Smooth muscle cell (in vitro differentiated cells): ENCODE data around the gene MOSPD2. TPM values are rescaled to one million over a fixed set of nuclear protein-coding genes. Genes with fewer than 3 reads are reported as not detected.

Experiments used
- DNase-seq: peaks from one replicate; lab custom pipeline; 2025; ENCODE audit not compliant: unreplicated experiment; lab: John Stamatoyannopoulos, UW
- H2AFZ ChIP-seq: fragments of 200-600 bp; sonication (generic); 2 replicates; pipeline ENCODE4 v1.6.0; 2016; ENCODE audit warnings: antibody characterized with exemption, low read depth, mild to moderate bottlenecking
- H3F3A ChIP-seq: fragments of 200-600 bp; sonication (generic); 2 replicates; pipeline ENCODE4 v1.6.0; 2017; ENCODE audit warnings: antibody characterized with exemption, low read depth
- H3K27ac ChIP-seq: fragments of 200-600 bp; sonication (generic); 2 replicates; pipeline ENCODE4 v1.5.1; 2016; ENCODE audit warnings: low read depth, mild to moderate bottlenecking
- H3K27me3 ChIP-seq: fragments of 200-600 bp; sonication (generic); 2 replicates; pipeline ENCODE4 v1.6.1; 2016; ENCODE audit warnings: low read depth, mild to moderate bottlenecking
- H3K36me3 ChIP-seq: fragments of 200-600 bp; sonication (generic); 2 replicates; pipeline ENCODE4 v1.5.1; 2016; ENCODE audit warnings: low read depth
- H3K4me1 ChIP-seq: fragments of 200-600 bp; sonication (generic); 2 replicates; pipeline ENCODE4 v1.5.1; 2016; ENCODE audit warnings: low read depth
- H3K4me2 ChIP-seq: fragments of 200-600 bp; sonication (generic); 2 replicates; pipeline ENCODE4 v1.6.0; 2016; ENCODE audit warnings: mild to moderate bottlenecking
- H3K4me3 ChIP-seq: fragments of 200-600 bp; sonication (generic); 2 replicates; pipeline ENCODE4 v1.5.1; 2016; ENCODE audit warnings: mild to moderate bottlenecking
- H3K79me2 ChIP-seq: fragments of 200-600 bp; sonication (generic); 2 replicates; pipeline ENCODE4 v1.6.0; 2016; ENCODE audit warnings: low read depth, mild to moderate bottlenecking
- H3K9ac ChIP-seq: fragments of 200-600 bp; sonication (generic); 2 replicates; pipeline ENCODE4 v1.6.0; 2016; ENCODE audit warnings: low read depth
- H3K9me3 ChIP-seq: fragments of 200-600 bp; sonication (generic); replicated peaks from 2 replicates; pipeline ENCODE4 v1.5.1; 2016; ENCODE audit warnings: low read depth
- H4K20me1 ChIP-seq: fragments of 200-600 bp; sonication (generic); 2 replicates; pipeline ENCODE4 v1.6.0; 2016; ENCODE audit warnings: low read depth
- CTCF ChIP-seq: fragments of 200-600 bp; sonication (generic); IDR thresholded peaks from 2 replicates; pipeline ENCODE4 v1.5.1; 2017; ENCODE audit warnings: borderline replicate concordance, mild to moderate bottlenecking, antibody characterized with exemption; ENCODE audit not compliant: insufficient read depth, poor library complexity, severe bottlenecking
- WGBS: methylation state at CpG from one replicate; pipeline ENCODE4 v1.1.7; 2016; ENCODE audit warnings: low lambda C conversion rate; 5-methylcytosine and 5-hydroxymethylcytosine counted together
- polyA plus RNA-seq: library from polyadenylated mRNA; unstranded; fragments of >200 nt; fragmentation: Nextera tagmentation; extraction: Ambion mirVana; gene quantifications from 2 replicates; pipeline ENCODE4 v1.2.1, GENCODE V29; 2016
- total RNA-seq: library from RNA; depleted of rRNA; stranded (reverse); fragments of >200 nt; gene quantifications from 2 replicates; pipeline ENCODE4 v1.2.3, GENCODE V29; 2014

MOSPD2 gene
- total and polyA plus RNA-seq, 2 experiments from 2014 or later: 10.6 to 20.0 TPM

GRCh38 chrX:14922437-14922836 is 49.2 kb downstream of the MOSPD2 start:
- Histone ChIP-seq H3K79me2 (no peaks in the 10 kb centered on the region), H3K9me3 (no peaks in the 10 kb centered on the region), H3K27ac (peak overlapping the region; percentile 86), H3K27me3 (no peaks in the 10 kb centered on the region), H4K20me1 (no peaks in the 10 kb centered on the region), H3K4me3 (peak overlapping the region; percentile 12), H3K36me3 (no peaks in the 10 kb centered on the region), H3K4me1 (no peaks in the 10 kb centered on the region), H3K9ac (peak overlapping the region; percentile 43), H2AFZ (no peak overlapping the region), H3K4me2 (peak overlapping the region; percentile 57), H3F3A (peaks cover 3% of the 10 kb centered on the region)
- 38% methylated on average over 6 of the region's 6 CpGs for WGBS
- no peak for TF ChIP-seq CTCF
- no peak for DNase-seq

DNA sequence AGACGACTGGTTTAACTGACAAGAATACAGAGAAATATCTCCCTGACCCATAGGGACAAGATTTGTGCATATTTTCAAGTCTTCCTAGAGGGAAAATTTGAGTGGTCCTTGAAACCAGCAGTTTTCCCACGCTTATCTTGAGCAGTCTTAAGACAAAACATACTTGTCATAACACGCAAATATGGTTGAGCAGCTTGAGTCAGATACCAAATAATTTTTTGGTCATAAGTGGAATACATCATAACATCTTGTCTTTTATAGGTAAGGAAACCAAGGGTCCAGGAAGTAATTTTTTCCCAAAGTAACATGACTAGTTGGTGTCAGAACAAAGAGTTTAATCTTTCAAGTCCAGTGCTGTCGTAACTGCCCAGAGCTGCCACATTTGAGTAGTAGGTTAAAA is 50.5 kb downstream of the MOSPD2 start:
- 72% methylated on average over 4 of the region's 4 CpGs for WGBS
- Histone ChIP-seq H2AFZ (no peak overlapping the region), H3K4me1 (no peaks in the 10 kb centered on the region), H3K27ac (no peak overlapping the region), H3K27me3 (no peaks in the 10 kb centered on the region), H3K36me3 (no peaks in the 10 kb centered on the region), H3K4me3 (no peak overlapping the region), H3K4me2 (no peak overlapping the region), H4K20me1 (no peaks in the 10 kb centered on the region), H3K9me3 (no peaks in the 10 kb centered on the region), H3K9ac (no peak overlapping the region), H3F3A (peaks cover 3% of the 10 kb centered on the region), H3K79me2 (no peaks in the 10 kb centered on the region)
- no peak for TF ChIP-seq CTCF
- DNase-seq: no peak

DNA sequence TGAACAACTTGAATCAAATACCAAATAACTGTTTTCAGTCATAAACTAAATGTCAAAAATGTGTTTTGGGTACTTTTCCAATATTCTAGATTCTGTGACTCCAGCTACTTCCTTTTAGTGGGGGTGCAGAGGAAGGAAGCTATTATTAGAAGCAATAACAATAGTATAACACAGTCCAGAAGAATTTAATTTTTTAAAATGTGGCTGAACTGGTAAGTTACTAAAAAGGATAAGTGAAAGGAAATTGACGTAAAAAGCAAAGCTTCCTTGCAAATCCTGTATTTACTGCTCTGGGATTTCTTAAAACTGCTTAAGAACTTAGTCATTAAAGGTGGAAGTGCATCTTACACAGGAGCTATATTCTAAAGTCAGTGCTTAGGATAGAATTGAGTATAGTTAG is 53.2 kb downstream of the MOSPD2 start:
- Histone ChIP-seq H3K27ac (peak overlapping the region; percentile 1), H3K36me3 (no peaks in the 10 kb centered on the region), H4K20me1 (no peaks in the 10 kb centered on the region), H3F3A (peaks cover under 1% of the 10 kb centered on the region), H3K4me1 (no peaks in the 10 kb centered on the region), H2AFZ (no peak overlapping the region), H3K27me3 (no peaks in the 10 kb centered on the region), H3K4me3 (no peak overlapping the region), H3K9me3 (no peaks in the 10 kb centered on the region), H3K4me2 (no peak overlapping the region), H3K9ac (no peak overlapping the region), H3K79me2 (no peaks in the 10 kb centered on the region)
- DNase-seq: no peak
- TF ChIP-seq CTCF: no peak
- 53% methylated on average over 1 of the region's 1 CpG for WGBS

GRCh38 chrX:14927401-14927800 is 54.2 kb downstream of the MOSPD2 start:
- Histone ChIP-seq H4K20me1 (no peaks in the 10 kb centered on the region), H3K4me3 (no peak overlapping the region), H2AFZ (no peak overlapping the region), H3K36me3 (no peaks in the 10 kb centered on the region), H3K9ac (no peak overlapping the region), H3K4me2 (no peak overlapping the region), H3K27ac (no peak overlapping the region), H3K4me1 (no peaks in the 10 kb centered on the region), H3K27me3 (no peaks in the 10 kb centered on the region), H3F3A (no peaks in the 10 kb centered on the region), H3K79me2 (no peaks in the 10 kb centered on the region), H3K9me3 (no peaks in the 10 kb centered on the region)
- 83% methylated on average over 5 of the region's 5 CpGs for WGBS
- TF ChIP-seq CTCF: no peak
- DNase-seq: no peak
